ENCODE results near the gene MINDY4B.

MINDY4B gene

DNA sequence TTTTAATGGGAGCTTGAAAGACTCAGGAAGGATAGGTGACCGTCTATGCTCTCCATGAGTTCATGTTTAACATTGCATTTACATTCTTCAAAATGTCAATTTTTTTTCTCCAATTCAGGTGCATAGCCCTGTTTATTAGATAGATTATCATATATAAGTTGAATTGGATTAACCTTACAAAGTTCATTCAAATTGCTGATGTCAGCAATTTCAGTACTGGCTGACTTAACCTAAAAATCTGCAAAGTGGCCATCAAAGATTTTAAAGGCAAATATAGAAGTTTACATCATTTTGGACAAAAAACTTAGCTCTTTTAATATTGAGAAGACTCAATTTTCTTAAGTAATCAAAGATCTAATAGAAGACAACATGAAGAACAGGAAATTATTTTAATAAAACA, 57.8 kb downstream of the MINDY4B start:
- no peak overlapping the region for H3K27ac Mint-ChIP-seq
- H3K4me1 Mint-ChIP-seq (ENCODE audit: low read depth): no peaks in the 10 kb centered on the region
- H3K9me3 Mint-ChIP-seq: peaks cover 7% of the 10 kb centered on the region
- no peaks in the 10 kb centered on the region for H3K36me3 Mint-ChIP-seq (ENCODE audit: low read depth)
- no peak overlapping the region for H3K4me3 Mint-ChIP-seq
- H3K27me3 Mint-ChIP-seq (ENCODE audit: low read depth): peaks cover 8% of the 10 kb centered on the region

GRCh38 chr3:150844484-150844883, 60.8 kb downstream of the MINDY4B start:
- Mint-ChIP-seq H3K4me1 (ENCODE audit: low read depth) (no peaks in the 10 kb centered on the region), H3K4me3 (no peak overlapping the region), H3K27ac (no peak overlapping the region), H3K36me3 (ENCODE audit: low read depth) (no peaks in the 10 kb centered on the region), H3K27me3 (ENCODE audit: low read depth) (peaks cover 19% of the 10 kb centered on the region), H3K9me3 (peaks cover under 1% of the 10 kb centered on the region)

DNA sequence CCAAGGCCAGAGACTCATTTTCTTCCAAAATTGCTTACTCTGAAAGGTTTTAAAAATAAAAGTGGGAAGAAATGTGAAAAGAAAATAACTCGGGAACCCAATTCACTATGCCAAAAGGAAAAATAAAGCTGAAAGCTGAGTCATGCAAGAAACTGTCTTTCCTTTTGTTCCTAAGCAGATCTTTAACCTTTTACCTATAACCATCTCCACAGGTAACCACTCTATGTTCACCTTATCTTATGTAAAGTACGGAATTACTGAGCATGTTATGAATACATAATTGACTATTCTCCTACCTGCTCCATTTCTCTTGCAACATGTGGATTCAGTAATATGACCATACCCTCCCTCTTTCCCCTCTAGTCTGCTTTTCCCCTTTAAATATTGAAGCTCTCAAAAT, 62.0 kb downstream of the MINDY4B start:
- H3K36me3 Mint-ChIP-seq (ENCODE audit: low read depth): no peaks in the 10 kb centered on the region
- H3K9me3 Mint-ChIP-seq: no peaks in the 10 kb centered on the region
- peaks cover 31% of the 10 kb centered on the region for H3K27me3 Mint-ChIP-seq (ENCODE audit: low read depth)
- no peak overlapping the region for H3K27ac Mint-ChIP-seq
- no peaks in the 10 kb centered on the region for H3K4me1 Mint-ChIP-seq (ENCODE audit: low read depth)
- H3K4me3 Mint-ChIP-seq: no peak overlapping the region

- Mint-ChIP-seq H3K27ac (no peak overlapping the region), H3K36me3 (ENCODE audit: low read depth) (no peaks in the 10 kb centered on the region), H3K4me1 (ENCODE audit: low read depth) (no peaks in the 10 kb centered on the region), H3K9me3 (no peaks in the 10 kb centered on the region), H3K4me3 (no peak overlapping the region), H3K27me3 (ENCODE audit: low read depth) (peaks cover 45% of the 10 kb centered on the region)
These were observed 64.3 kb downstream of the MINDY4B start for GRCh38 chr3:150840802-150841515.

- Mint-ChIP-seq H3K4me3 (no peak overlapping the region), H3K27me3 (ENCODE audit: low read depth) (peaks cover 11% of the 10 kb centered on the region), H3K9me3 (no peaks in the 10 kb centered on the region), H3K4me1 (ENCODE audit: low read depth) (no peaks in the 10 kb centered on the region), H3K27ac (no peak overlapping the region), H3K36me3 (ENCODE audit: low read depth) (no peaks in the 10 kb centered on the region)
These were observed 74.5 kb downstream of the MINDY4B start for GRCh38 chr3:150830745-150831144.

GRCh38 chr3:150830094-150830681, 75.1 kb downstream of the MINDY4B start:
- no peaks in the 10 kb centered on the region for H3K9me3 Mint-ChIP-seq
- no peaks in the 10 kb centered on the region for H3K36me3 Mint-ChIP-seq (ENCODE audit: low read depth)
- H3K4me3 Mint-ChIP-seq: no peak overlapping the region
- H3K4me1 Mint-ChIP-seq (ENCODE audit: low read depth): no peaks in the 10 kb centered on the region
- H3K27me3 Mint-ChIP-seq (ENCODE audit: low read depth): peaks cover 11% of the 10 kb centered on the region
- H3K27ac Mint-ChIP-seq: no peak overlapping the region

DNA sequence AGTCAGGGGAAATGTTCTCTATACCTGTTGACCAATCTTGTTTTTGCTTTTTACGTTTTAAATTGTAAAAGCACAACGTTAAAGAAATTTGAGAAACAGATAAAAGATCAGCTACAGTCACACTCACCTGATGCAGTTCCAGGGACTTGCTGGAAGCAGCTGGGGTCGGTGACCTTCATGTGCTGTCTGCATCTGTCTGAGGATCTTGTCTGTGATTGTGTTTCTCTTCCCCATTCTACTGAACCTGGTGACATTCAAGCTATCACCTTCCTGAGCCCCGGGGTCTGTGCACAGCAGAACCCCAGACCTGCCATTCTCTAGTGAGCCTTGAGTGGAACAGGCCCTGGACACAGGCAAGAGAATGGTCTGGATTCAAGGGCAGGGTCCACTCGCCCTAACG, 75.8 kb downstream of the MINDY4B start:
- Mint-ChIP-seq H3K27ac (no peak overlapping the region), H3K4me3 (no peak overlapping the region), H3K27me3 (ENCODE audit: low read depth) (peaks cover 5% of the 10 kb centered on the region), H3K9me3 (no peaks in the 10 kb centered on the region), H3K36me3 (ENCODE audit: low read depth) (no peaks in the 10 kb centered on the region), H3K4me1 (ENCODE audit: low read depth) (no peaks in the 10 kb centered on the region)

- no peaks in the 10 kb centered on the region for H3K36me3 Mint-ChIP-seq (ENCODE audit: low read depth)
- H3K27me3 Mint-ChIP-seq (ENCODE audit: low read depth): peaks cover 5% of the 10 kb centered on the region
- no peak overlapping the region for H3K27ac Mint-ChIP-seq
- H3K9me3 Mint-ChIP-seq: no peaks in the 10 kb centered on the region
- H3K4me3 Mint-ChIP-seq: no peak overlapping the region
- no peaks in the 10 kb centered on the region for H3K4me1 Mint-ChIP-seq (ENCODE audit: low read depth)
These were observed 76.2 kb downstream of the MINDY4B start for GRCh38 chr3:150828997-150829396.

GRCh38 chr3:150828261-150828660, 77.0 kb downstream of the MINDY4B start:
- no peaks in the 10 kb centered on the region for H3K9me3 Mint-ChIP-seq
- H3K27me3 Mint-ChIP-seq (ENCODE audit: low read depth): peaks cover 12% of the 10 kb centered on the region
- no peak overlapping the region for H3K4me3 Mint-ChIP-seq
- no peaks in the 10 kb centered on the region for H3K36me3 Mint-ChIP-seq (ENCODE audit: low read depth)
- no peaks in the 10 kb centered on the region for H3K4me1 Mint-ChIP-seq (ENCODE audit: low read depth)
- no peak overlapping the region for H3K27ac Mint-ChIP-seq

DNA sequence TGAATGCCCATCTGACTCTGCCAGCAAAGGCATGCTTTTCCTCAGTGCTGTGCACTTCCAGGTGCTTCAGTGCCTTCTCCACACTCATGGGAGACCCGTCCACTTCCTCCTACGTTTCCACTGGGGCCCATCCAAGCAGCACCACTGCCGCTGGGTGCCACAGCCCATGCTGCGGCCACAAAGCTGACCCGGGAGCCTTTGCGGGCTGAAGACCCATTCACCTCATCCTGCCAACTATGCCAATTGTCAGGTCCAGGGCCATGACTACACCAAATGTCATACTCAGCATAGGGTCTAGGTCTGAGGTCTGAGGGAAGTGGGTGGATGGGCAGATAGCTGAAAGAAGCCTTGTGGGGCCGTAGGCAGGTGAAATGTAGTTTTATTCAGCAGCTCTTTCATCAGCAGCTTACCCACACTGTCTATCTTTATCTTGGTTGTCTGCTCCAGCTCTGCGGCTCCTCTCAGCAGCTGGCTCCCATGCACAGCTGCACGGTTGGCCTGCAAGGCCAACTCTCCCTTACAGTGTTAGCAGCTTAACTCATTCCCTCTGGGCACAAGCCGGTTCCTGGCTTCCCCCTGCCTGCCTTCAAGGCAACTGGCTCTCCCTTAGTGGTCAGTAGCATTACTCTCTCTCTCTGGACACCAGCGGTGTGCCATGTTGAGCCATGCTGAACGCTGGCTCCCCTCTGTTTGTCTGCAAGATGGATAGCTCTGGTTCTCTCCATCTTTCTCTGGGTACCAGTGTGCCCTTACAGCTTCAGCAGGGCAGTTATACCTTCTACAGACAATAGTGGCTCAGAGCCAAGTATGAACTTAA, 78.6 kb downstream of the MINDY4B start:
- H3K4me1 Mint-ChIP-seq (ENCODE audit: low read depth): no peaks in the 10 kb centered on the region
- no peak overlapping the region for H3K27ac Mint-ChIP-seq
- no peaks in the 10 kb centered on the region for H3K36me3 Mint-ChIP-seq (ENCODE audit: low read depth)
- peaks cover 18% of the 10 kb centered on the region for H3K27me3 Mint-ChIP-seq (ENCODE audit: low read depth)
- no peak overlapping the region for H3K4me3 Mint-ChIP-seq
- H3K9me3 Mint-ChIP-seq: no peaks in the 10 kb centered on the region

DNA sequence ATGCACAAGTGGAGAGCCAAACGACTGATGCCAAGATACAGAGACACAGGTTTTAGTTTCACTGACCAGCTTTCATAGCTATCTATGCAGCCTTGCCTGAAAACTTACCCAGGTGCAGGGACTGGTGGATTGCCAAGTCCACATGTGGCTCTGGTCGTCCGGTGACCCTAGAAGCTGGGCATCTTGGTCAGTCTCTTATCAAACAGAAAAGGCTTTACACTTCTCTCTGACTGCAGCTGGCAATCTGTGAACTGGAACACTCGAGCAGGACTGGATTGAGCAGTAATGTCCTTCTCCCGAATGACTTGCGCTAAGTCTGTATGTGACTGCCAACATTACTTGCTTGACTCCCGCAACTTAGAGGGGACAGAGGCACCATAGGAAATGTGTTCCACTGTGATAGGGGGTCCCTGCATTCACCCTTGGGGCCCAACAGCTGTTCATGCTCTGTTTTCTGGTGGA, 79.3 kb downstream of the MINDY4B start:
- Mint-ChIP-seq H3K9me3 (no peaks in the 10 kb centered on the region), H3K4me3 (no peak overlapping the region), H3K4me1 (ENCODE audit: low read depth) (no peaks in the 10 kb centered on the region), H3K27me3 (ENCODE audit: low read depth) (peaks cover 16% of the 10 kb centered on the region), H3K27ac (no peak overlapping the region), H3K36me3 (ENCODE audit: low read depth) (no peaks in the 10 kb centered on the region)

DNA sequence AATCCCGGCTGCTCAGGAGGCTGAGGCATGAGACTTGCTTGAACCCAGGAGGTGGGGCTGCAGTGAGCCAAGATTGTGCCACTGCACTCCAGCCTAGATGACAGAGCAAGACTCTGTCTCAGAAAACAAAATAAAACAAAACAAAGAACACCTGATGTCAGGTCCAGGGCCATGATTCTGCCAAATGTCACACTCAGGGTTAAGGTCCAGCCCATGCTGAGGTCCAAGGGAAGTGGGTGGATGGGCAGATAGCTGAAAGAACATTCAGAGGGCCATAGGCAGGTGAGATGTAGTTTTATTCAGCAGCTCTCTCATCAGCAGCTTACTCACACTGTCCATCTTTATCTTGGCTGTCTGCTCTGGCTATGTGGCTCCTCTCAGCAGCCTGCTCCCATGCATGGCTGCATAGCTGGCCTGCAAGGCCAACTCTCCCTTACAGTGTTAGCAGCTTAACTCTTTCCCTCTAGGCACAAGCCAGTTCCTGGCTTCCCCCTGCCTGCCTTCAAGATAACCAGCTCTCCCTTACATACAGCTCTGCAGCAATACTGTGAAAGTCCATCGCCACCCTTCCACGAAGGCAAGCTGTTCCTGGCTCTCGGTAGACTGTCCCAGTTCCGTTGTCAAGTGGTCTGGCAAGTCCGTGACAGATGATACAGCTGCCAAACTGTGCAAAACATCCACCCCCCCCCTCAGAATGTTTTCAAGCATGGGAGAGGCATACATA, 79.9 kb downstream of the MINDY4B start:
- Mint-ChIP-seq H3K4me3 (no peak overlapping the region), H3K27me3 (ENCODE audit: low read depth) (peaks cover 13% of the 10 kb centered on the region), H3K9me3 (no peaks in the 10 kb centered on the region), H3K36me3 (ENCODE audit: low read depth) (no peaks in the 10 kb centered on the region), H3K4me1 (ENCODE audit: low read depth) (no peaks in the 10 kb centered on the region), H3K27ac (no peak overlapping the region)

DNA sequence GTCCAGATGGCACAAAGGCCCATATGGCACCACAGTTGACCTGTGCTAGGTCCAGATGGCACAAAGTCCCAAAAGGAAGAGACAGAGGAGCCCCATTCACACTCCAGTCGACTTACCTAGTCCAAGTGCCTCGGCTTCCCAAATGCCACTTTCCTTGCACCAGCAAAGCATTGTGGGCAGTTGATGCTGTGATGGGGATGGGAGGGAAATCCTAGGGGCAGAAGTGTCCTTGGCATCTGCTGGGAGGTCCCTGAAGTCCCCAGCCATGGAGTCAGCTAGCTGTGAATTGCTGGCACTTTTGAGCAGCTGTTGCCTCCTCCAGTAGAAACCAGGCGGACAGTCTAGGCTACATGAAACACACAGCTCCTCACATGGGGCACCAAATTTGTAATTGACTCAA, 82.0 kb downstream of the MINDY4B start:
- no peak overlapping the region for H3K27ac Mint-ChIP-seq
- peaks cover 13% of the 10 kb centered on the region for H3K27me3 Mint-ChIP-seq (ENCODE audit: low read depth)
- no peak overlapping the region for H3K4me3 Mint-ChIP-seq
- H3K4me1 Mint-ChIP-seq (ENCODE audit: low read depth): no peaks in the 10 kb centered on the region
- H3K9me3 Mint-ChIP-seq: no peaks in the 10 kb centered on the region
- no peaks in the 10 kb centered on the region for H3K36me3 Mint-ChIP-seq (ENCODE audit: low read depth)

GRCh38 chr3:150822636-150823035, 82.6 kb downstream of the MINDY4B start:
- no peaks in the 10 kb centered on the region for H3K9me3 Mint-ChIP-seq
- H3K36me3 Mint-ChIP-seq (ENCODE audit: low read depth): no peaks in the 10 kb centered on the region
- H3K4me1 Mint-ChIP-seq (ENCODE audit: low read depth): no peaks in the 10 kb centered on the region
- no peak overlapping the region for H3K4me3 Mint-ChIP-seq
- H3K27me3 Mint-ChIP-seq (ENCODE audit: low read depth): peaks cover 17% of the 10 kb centered on the region
- no peak overlapping the region for H3K27ac Mint-ChIP-seq
